ENCODE results near the gene MPP3.

MPP3 gene

DNA sequence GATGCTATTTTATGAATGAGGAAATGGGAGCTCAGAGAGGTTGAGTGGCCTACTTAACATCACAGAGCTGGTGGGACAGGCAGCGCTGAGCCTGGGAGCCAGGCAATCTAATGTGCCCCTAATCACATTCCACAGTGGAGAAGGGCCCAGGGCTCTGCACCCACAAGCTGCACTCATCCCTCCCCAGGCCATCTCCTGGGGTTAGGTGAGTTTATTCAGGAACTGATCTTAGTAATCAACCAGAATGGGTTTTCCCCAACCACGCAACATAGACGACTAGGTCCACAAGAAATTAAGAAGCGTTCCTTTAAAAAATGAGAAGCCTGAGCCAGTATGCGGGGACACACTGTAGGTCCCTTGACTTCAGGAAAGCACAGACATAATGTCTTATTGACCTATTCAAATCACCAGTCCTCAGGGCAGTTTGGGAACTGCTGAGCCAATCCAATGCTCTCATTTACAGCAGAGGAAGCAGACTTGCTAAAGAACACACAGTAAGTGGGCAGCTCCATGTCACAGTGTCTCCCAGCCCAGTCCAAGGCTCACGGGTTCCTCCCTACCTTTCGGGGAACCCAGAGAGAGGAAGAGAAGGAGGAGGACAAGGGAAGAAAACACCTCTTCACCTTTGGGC, 2.3 kb downstream of the MPP3 start:
- no peak overlapping the region for H3K27ac Mint-ChIP-seq
- H3K9me3 Mint-ChIP-seq: no peaks in the 10 kb centered on the region
- no peaks in the 10 kb centered on the region for H3K36me3 Mint-ChIP-seq (ENCODE audit: low read depth)
- peaks cover 44% of the 10 kb centered on the region for H3K27me3 Mint-ChIP-seq
- H3K4me1 Mint-ChIP-seq (ENCODE audit: low read depth): peaks cover 22% of the 10 kb centered on the region
- no peak overlapping the region for H3K4me3 Mint-ChIP-seq
- no peak for DNase-seq

GRCh38 chr17:43829738-43830137, 3.2 kb downstream of the MPP3 start:
- Mint-ChIP-seq H3K4me3 (no peak overlapping the region), H3K9me3 (no peaks in the 10 kb centered on the region), H3K36me3 (ENCODE audit: low read depth) (no peaks in the 10 kb centered on the region), H3K4me1 (ENCODE audit: low read depth) (peaks cover 22% of the 10 kb centered on the region), H3K27me3 (peaks cover 35% of the 10 kb centered on the region), H3K27ac (no peak overlapping the region)
- no peak for DNase-seq

- H3K9me3 Mint-ChIP-seq: no peaks in the 10 kb centered on the region
- H3K27me3 Mint-ChIP-seq: peaks cover 19% of the 10 kb centered on the region
- no peak for DNase-seq
- no peak overlapping the region for H3K27ac Mint-ChIP-seq
- no peaks in the 10 kb centered on the region for H3K36me3 Mint-ChIP-seq (ENCODE audit: low read depth)
- peaks cover 15% of the 10 kb centered on the region for H3K4me1 Mint-ChIP-seq (ENCODE audit: low read depth)
- no peak overlapping the region for H3K4me3 Mint-ChIP-seq
These were observed 5.3 kb downstream of the MPP3 start for GRCh38 chr17:43827596-43827995.

- Mint-ChIP-seq H3K27ac (no peak overlapping the region), H3K36me3 (ENCODE audit: low read depth) (no peaks in the 10 kb centered on the region), H3K9me3 (no peaks in the 10 kb centered on the region), H3K27me3 (peaks cover 6% of the 10 kb centered on the region), H3K4me1 (ENCODE audit: low read depth) (peaks cover 9% of the 10 kb centered on the region), H3K4me3 (no peak overlapping the region)
- DNase-seq: no peak
These were observed 6.7 kb downstream of the MPP3 start for GRCh38 chr17:43826206-43826605.

DNA sequence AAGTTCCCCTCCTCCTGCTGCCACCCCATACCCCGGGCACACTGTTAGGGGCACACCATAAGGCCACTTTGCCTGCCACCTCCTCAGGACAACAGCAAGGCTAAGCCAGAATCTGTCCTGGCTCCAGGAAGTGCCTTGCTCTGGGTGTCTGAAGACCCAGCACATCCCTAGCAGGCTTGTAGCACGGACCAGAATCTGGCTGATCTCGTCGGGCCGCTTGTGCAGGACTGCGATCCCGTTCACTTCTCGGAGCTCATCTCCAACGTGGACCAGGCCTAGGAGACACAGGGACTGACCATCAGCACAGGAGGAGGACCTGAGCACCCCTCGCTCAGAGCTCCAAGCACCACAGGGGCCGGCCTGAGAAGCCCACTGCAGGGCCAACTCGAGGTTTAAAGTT, 7.4 kb downstream of the MPP3 start:
- Mint-ChIP-seq H3K4me3 (no peak overlapping the region), H3K27ac (no peak overlapping the region), H3K4me1 (ENCODE audit: low read depth) (peaks cover 4% of the 10 kb centered on the region), H3K36me3 (ENCODE audit: low read depth) (no peaks in the 10 kb centered on the region), H3K9me3 (no peaks in the 10 kb centered on the region), H3K27me3 (no peaks in the 10 kb centered on the region)
- DNase-seq: no peak

DNA sequence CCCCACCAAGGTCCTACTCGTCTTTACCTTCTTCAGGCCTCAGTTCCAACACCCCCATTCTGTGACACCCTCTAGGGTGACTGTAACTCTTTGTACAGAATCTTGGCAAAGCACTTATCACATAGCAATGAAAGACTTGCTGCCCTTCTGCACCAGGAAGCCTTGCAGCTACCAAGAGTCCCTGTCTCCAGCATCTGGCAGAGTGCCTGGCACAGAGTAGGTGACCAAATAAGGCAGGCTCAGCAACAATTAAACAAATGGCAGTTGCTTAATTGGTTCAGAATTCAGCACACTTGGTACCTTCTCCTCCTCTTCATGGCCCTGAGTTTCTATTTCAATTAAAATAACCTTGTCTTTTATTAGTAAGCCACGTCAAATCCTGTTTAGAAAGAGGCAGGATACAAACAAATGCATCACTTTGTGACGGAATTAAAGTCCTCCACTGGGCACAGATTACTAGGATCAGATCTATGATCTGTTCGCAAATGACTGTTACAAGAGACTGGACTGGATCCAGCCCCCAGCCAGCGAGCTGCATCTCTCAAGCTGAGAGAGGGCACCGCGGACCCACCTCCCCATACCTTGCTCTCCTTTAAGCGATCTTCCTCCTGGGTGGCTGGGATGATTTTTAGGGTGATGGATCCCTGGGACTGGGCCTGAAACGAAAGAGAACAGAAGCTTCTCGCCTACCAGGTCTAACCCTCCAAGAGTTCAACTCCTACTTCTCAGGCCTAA, 9.4 kb downstream of the MPP3 start:
- DNase-seq: no peak
- no peaks in the 10 kb centered on the region for H3K9me3 Mint-ChIP-seq
- no peak overlapping the region for H3K27ac Mint-ChIP-seq
- no peaks in the 10 kb centered on the region for H3K27me3 Mint-ChIP-seq
- H3K4me1 Mint-ChIP-seq (ENCODE audit: low read depth): no peaks in the 10 kb centered on the region
- H3K4me3 Mint-ChIP-seq: no peak overlapping the region
- H3K36me3 Mint-ChIP-seq (ENCODE audit: low read depth): no peaks in the 10 kb centered on the region

DNA sequence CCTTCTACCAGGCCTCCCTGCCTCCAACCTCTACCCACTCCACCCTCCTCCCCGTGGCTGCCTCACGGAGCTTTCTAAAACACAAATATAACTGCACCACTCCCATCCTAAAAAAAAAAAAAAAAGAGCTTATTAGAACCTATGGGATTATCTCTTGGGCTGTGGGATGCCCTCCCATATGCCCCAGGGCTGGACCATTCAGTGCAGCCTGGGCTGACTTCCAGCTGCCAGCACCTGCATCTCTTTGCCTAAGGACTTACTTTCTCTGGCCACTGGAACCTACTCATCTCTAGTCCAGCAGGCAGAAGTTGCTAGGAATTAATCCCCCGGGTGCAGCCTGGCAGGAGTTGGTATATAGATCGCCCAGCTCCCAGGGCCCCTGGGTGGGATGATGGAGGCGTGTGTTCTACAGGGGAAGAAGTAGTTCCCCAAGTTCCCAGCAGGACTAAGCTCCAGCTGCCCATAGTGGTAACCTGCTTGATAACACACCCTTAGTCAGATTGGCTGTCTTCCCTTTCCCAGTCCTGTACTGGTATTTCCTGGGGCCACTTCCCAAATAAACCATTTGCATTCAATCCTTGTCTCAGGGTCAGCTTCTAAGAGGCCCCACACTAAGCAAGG, 10.3 kb downstream of the MPP3 start:
- H3K36me3 Mint-ChIP-seq (ENCODE audit: low read depth): no peaks in the 10 kb centered on the region
- no peak overlapping the region for H3K4me3 Mint-ChIP-seq

GRCh38 chr17:43820759-43821158, 12.2 kb downstream of the MPP3 start:
- H3K4me1 Mint-ChIP-seq (ENCODE audit: low read depth): no peaks in the 10 kb centered on the region
- no peaks in the 10 kb centered on the region for H3K9me3 Mint-ChIP-seq
- no peak for DNase-seq
- H3K27ac Mint-ChIP-seq: no peak overlapping the region
- no peak overlapping the region for H3K4me3 Mint-ChIP-seq
- no peaks in the 10 kb centered on the region for H3K27me3 Mint-ChIP-seq
- H3K36me3 Mint-ChIP-seq (ENCODE audit: low read depth): no peaks in the 10 kb centered on the region

More for the DNA sequence above, 10.3 kb downstream of the MPP3 start:
- Mint-ChIP-seq H3K4me1 (ENCODE audit: low read depth) (no peaks in the 10 kb centered on the region), H3K27me3 (no peaks in the 10 kb centered on the region), H3K9me3 (no peaks in the 10 kb centered on the region), H3K27ac (no peak overlapping the region)
- no peak for DNase-seq

- Mint-ChIP-seq H3K36me3 (ENCODE audit: low read depth) (no peaks in the 10 kb centered on the region), H3K27me3 (no peaks in the 10 kb centered on the region), H3K9me3 (no peaks in the 10 kb centered on the region), H3K4me3 (no peak overlapping the region), H3K4me1 (ENCODE audit: low read depth) (no peaks in the 10 kb centered on the region), H3K27ac (no peak overlapping the region)
- DNase-seq: no peak
These were observed 14.0 kb downstream of the MPP3 start for GRCh38 chr17:43818966-43819365.

DNA sequence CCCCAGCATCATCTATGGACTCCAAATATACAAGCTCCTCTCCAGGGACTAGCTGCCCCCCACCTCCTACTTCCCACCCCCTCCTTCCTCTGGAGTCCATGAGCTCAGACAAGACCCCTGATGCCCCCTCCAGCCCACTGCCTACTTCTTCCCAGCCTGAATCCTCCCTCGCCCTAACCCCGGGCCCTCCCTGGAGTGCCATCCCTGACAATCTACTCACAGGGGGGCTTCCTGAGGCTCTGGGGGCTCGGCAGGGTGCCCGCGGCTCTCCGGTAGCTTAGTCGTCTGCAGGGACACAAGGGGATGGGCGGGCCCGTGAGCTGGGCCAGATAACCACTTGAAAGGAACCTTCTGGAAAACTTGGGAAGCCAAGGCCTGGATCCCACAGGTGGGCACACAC, 15.1 kb downstream of the MPP3 start:
- no peak overlapping the region for H3K27ac Mint-ChIP-seq
- no peaks in the 10 kb centered on the region for H3K36me3 Mint-ChIP-seq (ENCODE audit: low read depth)
- no peak overlapping the region for H3K4me3 Mint-ChIP-seq
- no peaks in the 10 kb centered on the region for H3K4me1 Mint-ChIP-seq (ENCODE audit: low read depth)
- no peaks in the 10 kb centered on the region for H3K9me3 Mint-ChIP-seq
- peaks cover 3% of the 10 kb centered on the region for H3K27me3 Mint-ChIP-seq
- no peak for DNase-seq

- Mint-ChIP-seq H3K4me1 (ENCODE audit: low read depth) (no peaks in the 10 kb centered on the region), H3K4me3 (no peak overlapping the region), H3K36me3 (ENCODE audit: low read depth) (no peaks in the 10 kb centered on the region), H3K27ac (no peak overlapping the region), H3K27me3 (peaks cover 6% of the 10 kb centered on the region), H3K9me3 (no peaks in the 10 kb centered on the region)
- DNase-seq: no peak
These were observed 16.3 kb downstream of the MPP3 start for GRCh38 chr17:43816336-43817320.

GRCh38 chr17:43814714-43815113, 18.2 kb downstream of the MPP3 start:
- Mint-ChIP-seq H3K27me3 (peaks cover 6% of the 10 kb centered on the region), H3K36me3 (ENCODE audit: low read depth) (no peaks in the 10 kb centered on the region), H3K4me3 (no peak overlapping the region), H3K9me3 (no peaks in the 10 kb centered on the region), H3K27ac (no peak overlapping the region), H3K4me1 (ENCODE audit: low read depth) (no peaks in the 10 kb centered on the region)
- no peak for DNase-seq

GRCh38 chr17:43814026-43814425, 18.9 kb downstream of the MPP3 start:
- no peak overlapping the region for H3K27ac Mint-ChIP-seq
- H3K27me3 Mint-ChIP-seq: peaks cover 6% of the 10 kb centered on the region
- H3K36me3 Mint-ChIP-seq (ENCODE audit: low read depth): no peaks in the 10 kb centered on the region
- H3K4me3 Mint-ChIP-seq: no peak overlapping the region
- no peaks in the 10 kb centered on the region for H3K4me1 Mint-ChIP-seq (ENCODE audit: low read depth)
- H3K9me3 Mint-ChIP-seq: no peaks in the 10 kb centered on the region
- DNase-seq: no peak

GRCh38 chr17:43813386-43813785, 19.6 kb downstream of the MPP3 start:
- DNase-seq: no peak
- H3K9me3 Mint-ChIP-seq: no peaks in the 10 kb centered on the region
- no peak overlapping the region for H3K27ac Mint-ChIP-seq
- no peaks in the 10 kb centered on the region for H3K4me1 Mint-ChIP-seq (ENCODE audit: low read depth)
- H3K36me3 Mint-ChIP-seq (ENCODE audit: low read depth): no peaks in the 10 kb centered on the region
- H3K27me3 Mint-ChIP-seq: peaks cover 6% of the 10 kb centered on the region
- H3K4me3 Mint-ChIP-seq: no peak overlapping the region
